CD4-positive, CD25-positive, alpha-beta regulatory T cell (primary cell): ENCODE measurements around the gene CORO1A. TPM values are rescaled to one million over a fixed set of nuclear protein-coding genes. Genes with fewer than 3 reads are reported as not detected.
A peak's percentile ranks its signal among the peaks of the same experiment; 100 is the strongest.

Source experiments
- ATAC-seq, 2 donors: fragments of 150-1000 bp; cut with Tn5 transposase; one replicate each; pipeline ENCODE4 v1.10.0; 2021; ENCODE audit warnings: low read depth in 2 of 2, moderate number of reproducible peaks in 2 of 2, moderate library complexity in 1 of 2
- DNase-seq, 3 donors: peaks; one replicate each; pipeline versions ENCODE4 v3.0.0 to v3.0.0-alpha.2; 2012 to 2022; ENCODE audit warnings: mixed read lengths in 1 of 3
- H3K27ac ChIP-seq: one replicate; pipeline ENCODE4 v1.7.0; 2013; ENCODE audit warnings: mild to moderate bottlenecking, low read length; ENCODE audit not compliant: insufficient read depth, poor library complexity, severe bottlenecking
- H3K27me3 ChIP-seq: one replicate; pipeline ENCODE4 v1.7.0; 2013; ENCODE audit warnings: low read length; ENCODE audit not compliant: control insufficient read depth, insufficient read depth
- H3K36me3 ChIP-seq: one replicate; pipeline ENCODE4 v1.7.0; 2013; ENCODE audit warnings: mild to moderate bottlenecking, low read length, moderate library complexity; ENCODE audit not compliant: control insufficient read depth, insufficient read depth
- H3K4me1 ChIP-seq: 2 replicates; pipeline ENCODE4 v1.7.0; 2013; ENCODE audit warnings: mild to moderate bottlenecking, low read length; ENCODE audit not compliant: insufficient read depth, control insufficient read depth, poor library complexity, severe bottlenecking
- H3K4me3 ChIP-seq: one replicate; pipeline ENCODE4 v1.7.0; 2013; ENCODE audit warnings: low read depth, mild to moderate bottlenecking, low read length, moderate library complexity
- H3K9me3 ChIP-seq, 2 experiments: 1 replicate in 1 of 2; 2 replicates in 1 of 2; pipeline ENCODE4 v1.7.0; 2013; ENCODE audit warnings: low read length in 2 of 2, mild to moderate bottlenecking in 1 of 2, moderate library complexity in 1 of 2; ENCODE audit not compliant: control insufficient read depth in 2 of 2
- H3K27ac Mint-ChIP-seq, 3 donors: one replicate each; pipeline ENCODE4 v1.8.0; 2020 to 2022; ENCODE audit warnings: mild to moderate bottlenecking in 3 of 3, mixed read lengths in 3 of 3, moderate library complexity in 2 of 3
- H3K27me3 Mint-ChIP-seq: one replicate; pipeline ENCODE4 v1.8.0; 2022; ENCODE audit warnings: mild to moderate bottlenecking, mixed read lengths
- H3K36me3 Mint-ChIP-seq: one replicate; pipeline ENCODE4 v1.8.0; 2020; ENCODE audit warnings: mixed read lengths
- H3K4me1 Mint-ChIP-seq, 4 donors: one replicate each; pipeline ENCODE4 v1.8.0; 2020 to 2022; ENCODE audit warnings: mixed read lengths in 4 of 4, mild to moderate bottlenecking in 1 of 4
- H3K4me3 Mint-ChIP-seq, 4 donors: one replicate each; pipeline ENCODE4 v1.8.0; 2020 to 2022; ENCODE audit warnings: mild to moderate bottlenecking in 4 of 4, mixed read lengths in 4 of 4, moderate library complexity in 3 of 4
- H3K9me3 Mint-ChIP-seq, 7 donors: one replicate each; pipeline ENCODE4 v1.8.0; 2020 to 2022; ENCODE audit warnings: mixed read lengths in 7 of 7, mild to moderate bottlenecking in 3 of 7, moderate library complexity in 2 of 7
- polyA plus RNA-seq, 4 donors: library from polyadenylated mRNA; unstranded; fragments of 300-500 nt; fragmentation: Illumina TruSeq; gene quantifications; one replicate each; pipeline ENCODE4 v1.2.3, GENCODE V29; 2021
- total RNA-seq: library from RNA; stranded (reverse); gene quantifications from one replicate; pipeline ENCODE4 v1.2.3, GENCODE V29; 2022

CORO1A gene
- 850 TPM for total RNA-seq
- polyA plus RNA-seq, result 1,000 to 10,000 TPM; 1,269 to 1,770 (median 1,540) TPM

DNA sequence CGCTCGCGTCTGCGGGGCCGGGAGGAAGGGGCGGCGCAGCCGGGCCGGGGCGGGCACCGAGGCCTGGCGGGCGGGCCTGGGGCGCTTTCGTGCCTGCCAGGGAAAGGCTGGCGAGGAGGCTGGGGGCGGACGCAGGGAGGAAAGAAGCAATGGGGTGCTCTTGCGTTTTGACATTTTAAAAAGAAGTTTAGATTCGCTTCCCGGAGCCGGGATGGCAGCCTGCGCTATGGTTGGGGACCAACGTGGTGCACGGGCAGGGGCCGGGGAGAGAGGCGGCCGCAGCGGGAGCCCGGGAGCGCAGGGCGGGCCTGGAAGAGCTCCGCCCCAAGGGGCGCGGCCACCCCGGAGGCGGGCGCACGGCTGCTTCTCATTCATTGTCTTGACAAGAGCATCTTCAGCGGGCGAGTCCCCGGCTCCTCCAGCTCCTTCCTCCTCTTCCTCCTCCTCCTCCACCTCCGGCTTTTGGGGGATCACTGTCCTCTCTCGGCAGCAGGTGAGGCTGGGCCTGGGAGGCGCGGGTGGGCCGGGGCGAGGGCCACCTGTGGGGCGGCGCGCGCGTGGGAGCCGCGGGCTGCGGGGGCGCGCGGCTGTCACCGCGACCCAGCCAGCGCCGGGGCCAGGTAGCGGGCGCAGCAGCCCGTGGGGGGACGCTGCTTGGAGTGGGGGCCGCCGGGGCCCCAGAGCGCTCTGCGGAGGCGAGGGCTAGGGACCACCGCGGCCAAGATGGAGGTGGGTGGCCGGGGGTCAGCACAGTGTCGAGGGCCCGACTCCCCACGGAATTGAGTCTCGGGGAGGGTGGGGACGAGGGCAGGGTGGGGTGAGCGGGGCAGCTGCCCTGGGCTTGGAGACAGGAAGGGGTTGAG lies at the start of gene CORO1A:
CORO1A (plus strand) TSS at position 370 of the 863 bp plus-strand sequence. CDS start 1,608 bp downstream, outside the sequence.
- Mint-ChIP-seq H3K9me3 (no peaks in the 10 kb centered on the region), H3K36me3 (peaks cover 24% of the 10 kb centered on the region), H3K27ac (peak within 1 kb of the TSS; percentile 97 to 99 (median 98)), H3K27me3 (peaks cover 7% of the 10 kb centered on the region), H3K4me3 (peak within 1 kb of the TSS; percentile 99 to 100 (median 99)), H3K4me1 (peaks cover 4 to 40% (median 21%) of the 10 kb centered on the region in 4 donors)
- Histone ChIP-seq H3K4me3 (peak within 1 kb of the TSS; percentile 83), H3K4me1 (peaks cover 51% of the 10 kb centered on the region), H3K9me3 (no peaks in the 10 kb centered on the region), H3K27ac (peak within 1 kb of the TSS; percentile 90), H3K27me3 (no peaks in the 10 kb centered on the region), H3K36me3 (peaks cover 22% of the 10 kb centered on the region)
- DNase-seq, result peak; percentile 78 to 93 (median 85)
- ATAC-seq, result peak; percentile 52 to 53

DNA sequence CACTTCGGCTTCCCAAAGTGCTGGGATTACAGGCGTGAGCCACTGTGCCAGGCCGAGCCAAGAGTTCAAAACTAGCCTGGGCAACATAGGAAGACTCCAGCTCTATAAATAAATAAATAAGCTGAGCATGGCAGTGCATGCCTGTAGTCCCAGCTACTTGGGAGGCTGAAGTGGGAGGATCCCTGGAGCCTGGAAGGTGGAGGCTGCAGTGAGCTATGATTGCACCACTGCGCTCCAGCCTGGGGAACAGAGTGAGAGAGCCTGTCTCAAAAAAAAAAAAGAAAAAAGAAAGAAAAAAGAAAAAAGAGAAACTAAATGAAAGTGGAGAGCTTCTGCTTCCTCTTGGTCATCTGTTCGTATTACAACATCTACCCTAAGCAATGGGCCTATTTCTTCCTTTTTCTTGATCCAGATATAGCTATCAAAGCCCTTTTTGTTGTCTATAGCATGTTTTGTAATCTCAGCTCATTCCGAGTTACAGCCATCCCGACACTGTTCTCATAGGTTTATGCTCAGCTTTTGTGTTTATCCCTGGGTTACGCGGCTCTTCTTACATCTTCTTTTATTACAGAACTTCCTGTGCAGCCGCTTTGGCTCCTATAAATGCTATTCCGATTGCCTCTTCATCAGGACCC lies 46.3 kb upstream of the CORO1A start:
- Mint-ChIP-seq H3K4me1 (peaks cover 0 to 17% (median 7%) of the 10 kb centered on the region in 4 donors), H3K4me3 (no peak overlapping the region), H3K27ac (peak overlapping the region in 1 of 3 donors; percentile 63), H3K9me3 (peaks cover 0 to 3% (median 0%) of the 10 kb centered on the region in 7 donors), H3K27me3 (peaks cover 4% of the 10 kb centered on the region), H3K36me3 (peaks cover 4% of the 10 kb centered on the region)
- Histone ChIP-seq H3K36me3 (no peaks in the 10 kb centered on the region), H3K27ac (no peak overlapping the region), H3K4me3 (no peak overlapping the region), H3K4me1 (peaks cover 11% of the 10 kb centered on the region), H3K9me3 (no peaks in the 10 kb centered on the region), H3K27me3 (no peaks in the 10 kb centered on the region)
- DNase-seq (no peak), ATAC-seq (no peak)

DNA sequence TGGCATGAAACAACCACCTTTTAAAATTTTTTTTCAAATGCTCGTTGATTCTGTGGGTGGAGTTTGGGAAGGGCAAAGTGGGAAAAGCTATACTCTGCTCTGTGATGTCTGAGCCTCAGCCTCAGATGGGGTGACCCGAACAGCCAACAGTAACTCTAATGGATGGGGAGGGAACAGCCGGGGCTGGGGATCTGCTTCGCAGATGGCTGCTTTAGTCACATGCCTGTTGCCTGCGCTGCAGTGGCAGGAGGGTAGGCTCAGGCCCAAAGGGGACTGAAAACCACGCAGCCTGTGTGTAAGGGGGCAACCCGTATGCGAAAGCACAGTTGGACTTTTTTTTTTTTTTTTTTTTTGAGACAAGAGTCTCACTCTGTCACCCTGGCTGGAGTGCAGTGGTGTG lies 45.5 kb upstream of the CORO1A start:
- Mint-ChIP-seq H3K4me3 (no peak overlapping the region), H3K27me3 (peaks cover 4% of the 10 kb centered on the region), H3K27ac (no peak overlapping the region), H3K36me3 (peaks cover 4% of the 10 kb centered on the region), H3K9me3 (peaks cover 0 to 3% (median 0%) of the 10 kb centered on the region in 7 donors), H3K4me1 (peaks cover 0 to 22% (median 7%) of the 10 kb centered on the region in 4 donors)
- ATAC-seq, result no peak
- Histone ChIP-seq H3K27me3 (no peaks in the 10 kb centered on the region), H3K4me3 (no peak overlapping the region), H3K9me3 (no peaks in the 10 kb centered on the region), H3K27ac (no peak overlapping the region), H3K36me3 (no peaks in the 10 kb centered on the region), H3K4me1 (peaks cover 11% of the 10 kb centered on the region)
- no peak for DNase-seq

DNA sequence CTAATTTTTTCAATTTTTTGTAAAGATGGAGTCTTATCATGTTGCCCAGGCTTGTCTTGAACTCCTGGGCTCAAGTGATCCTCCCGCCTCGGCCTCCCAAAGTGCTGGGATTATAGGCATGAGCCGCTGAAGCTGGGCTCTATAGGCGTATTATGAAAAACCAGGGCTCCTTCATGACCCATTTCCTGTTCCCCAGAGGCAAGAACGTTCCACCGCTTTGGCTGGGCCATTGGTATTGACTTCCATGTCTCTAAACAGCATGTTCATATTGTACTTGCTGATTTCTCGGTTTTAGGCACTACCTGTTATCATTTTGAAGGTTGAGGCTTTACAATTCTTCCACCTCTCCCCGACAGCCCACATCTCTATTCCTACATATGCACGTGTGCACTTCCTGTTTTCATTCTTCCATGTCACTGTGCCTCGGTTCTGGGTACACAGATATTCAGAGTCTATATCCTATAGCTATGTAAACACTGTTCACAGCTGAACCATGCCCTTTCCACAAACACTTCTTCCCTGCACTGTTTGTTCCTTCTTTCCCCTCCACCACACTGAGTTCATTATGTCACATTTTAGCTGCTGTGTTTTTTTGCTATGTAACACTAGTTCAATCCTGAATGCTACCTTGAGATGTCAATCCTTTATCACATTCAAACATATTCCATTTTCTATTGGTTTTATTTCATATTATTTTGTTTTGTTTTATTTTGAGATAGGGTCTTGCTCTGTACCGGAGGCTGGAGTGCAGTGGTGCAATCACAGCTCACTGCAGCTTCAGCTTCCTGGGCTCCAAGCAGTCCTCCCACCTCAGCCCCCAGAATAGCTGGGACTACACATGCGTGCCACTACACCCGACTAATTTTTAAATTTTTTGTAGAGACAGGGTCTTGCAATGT lies 43.6 kb upstream of the CORO1A start:
- Mint-ChIP-seq H3K27me3 (no peaks in the 10 kb centered on the region), H3K36me3 (peaks cover 4% of the 10 kb centered on the region), H3K27ac (peak overlapping the region; percentile 79 to 91 (median 80)), H3K9me3 (peaks cover 0 to 1% (median 0%) of the 10 kb centered on the region in 7 donors), H3K4me1 (peaks cover 6 to 28% (median 11%) of the 10 kb centered on the region in 4 donors), H3K4me3 (peak overlapping the region in 3 of 4 donors; percentile 18 to 68 (median 53))
- ATAC-seq (peak in 1 of 2 donors; percentile 37), DNase-seq (peak in 1 of 3 donors; percentile 51)
- Histone ChIP-seq H3K4me1 (peaks cover 17% of the 10 kb centered on the region), H3K4me3 (peak overlapping the region; percentile 45), H3K9me3 (no peaks in the 10 kb centered on the region), H3K27ac (peak overlapping the region; percentile 39), H3K36me3 (no peaks in the 10 kb centered on the region), H3K27me3 (no peaks in the 10 kb centered on the region)

DNA sequence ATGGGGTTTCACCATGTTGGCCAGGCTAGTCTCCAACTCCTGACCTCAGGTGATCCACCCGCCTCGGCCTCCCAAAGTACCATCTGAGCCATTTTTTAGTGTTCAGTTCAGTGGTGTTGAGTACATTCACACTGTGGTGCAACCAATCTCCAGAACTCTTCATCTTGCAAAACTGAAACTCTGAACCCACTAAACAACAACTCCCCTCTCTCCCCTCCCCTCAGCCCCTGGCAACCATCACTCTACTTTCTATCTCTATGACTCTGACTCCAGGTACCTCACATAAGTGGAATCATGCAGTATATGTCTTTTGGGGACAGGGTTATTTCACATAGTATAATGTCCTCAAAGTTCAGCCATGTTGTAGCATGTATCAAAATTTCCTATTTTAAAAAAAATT lies 41.7 kb upstream of the CORO1A start:
- H3K27ac Mint-ChIP-seq, result peak overlapping the region in 1 of 3 donors; percentile 92
- peaks cover 0 to 1% (median 0%) of the 10 kb centered on the region in 7 donors for H3K9me3 Mint-ChIP-seq
- H3K27me3 ChIP-seq, result no peaks in the 10 kb centered on the region
- H3K36me3 ChIP-seq, result no peaks in the 10 kb centered on the region
- peaks cover 4% of the 10 kb centered on the region for H3K36me3 Mint-ChIP-seq
- no peaks in the 10 kb centered on the region for H3K27me3 Mint-ChIP-seq
- peaks cover 17% of the 10 kb centered on the region for H3K4me1 ChIP-seq
- peaks cover 6 to 31% (median 13%) of the 10 kb centered on the region in 4 donors for H3K4me1 Mint-ChIP-seq
- H3K27ac ChIP-seq, result no peak overlapping the region
- H3K4me3 ChIP-seq, result no peak overlapping the region
- DNase-seq (no peak), ATAC-seq (no peak)
- H3K9me3 ChIP-seq, result no peaks in the 10 kb centered on the region
- H3K4me3 Mint-ChIP-seq, result no peak overlapping the region

DNA sequence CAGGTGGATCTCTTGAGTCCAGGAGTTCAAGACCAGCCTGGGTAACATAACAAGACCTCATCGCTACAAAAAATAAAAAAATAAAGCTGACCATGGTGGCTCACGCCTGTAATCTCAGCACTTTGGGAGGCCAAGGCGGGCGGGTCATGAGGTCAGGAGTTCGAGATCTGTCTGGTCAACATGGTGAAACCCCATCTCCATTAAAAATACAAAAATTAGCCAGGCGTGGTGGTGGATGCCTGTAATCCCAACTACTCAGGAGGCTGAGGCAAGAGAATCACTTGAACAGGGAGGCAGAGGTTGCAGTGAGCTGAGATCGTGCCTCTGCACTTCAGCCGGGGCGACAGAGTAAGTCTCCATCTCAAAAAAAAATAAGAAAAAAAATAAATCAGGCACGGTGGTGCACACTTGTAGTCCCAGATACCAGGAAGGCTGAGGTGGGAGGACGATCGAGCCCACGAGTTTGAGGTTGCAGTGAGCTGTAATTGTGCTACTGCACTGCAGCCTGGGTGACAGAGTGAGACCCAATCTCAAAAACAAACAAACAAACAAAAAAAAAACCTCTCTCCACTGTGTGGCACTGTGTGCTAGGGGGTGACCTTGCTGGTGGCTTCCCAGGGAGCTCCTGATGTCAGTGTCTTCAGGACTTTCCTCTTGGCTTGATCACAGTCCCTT lies 40.6 kb upstream of the CORO1A start:
- Histone ChIP-seq H3K27ac (no peak overlapping the region), H3K4me3 (no peak overlapping the region), H3K4me1 (peaks cover 17% of the 10 kb centered on the region), H3K9me3 (no peaks in the 10 kb centered on the region), H3K36me3 (no peaks in the 10 kb centered on the region), H3K27me3 (no peaks in the 10 kb centered on the region)
- Mint-ChIP-seq H3K36me3 (no peaks in the 10 kb centered on the region), H3K4me3 (peak overlapping the region in 1 of 4 donors; percentile 8), H3K27ac (peak overlapping the region; percentile 66 to 71 (median 68)), H3K9me3 (peaks cover 0 to 1% (median 0%) of the 10 kb centered on the region in 7 donors), H3K27me3 (no peaks in the 10 kb centered on the region), H3K4me1 (peaks cover 6 to 29% (median 13%) of the 10 kb centered on the region in 4 donors)
- peak; percentile 45 to 57 for ATAC-seq
- DNase-seq, result peak in 2 of 3 donors; percentile 30 to 40
